ENCODE measurements around the gene RAP2B.

DNA sequence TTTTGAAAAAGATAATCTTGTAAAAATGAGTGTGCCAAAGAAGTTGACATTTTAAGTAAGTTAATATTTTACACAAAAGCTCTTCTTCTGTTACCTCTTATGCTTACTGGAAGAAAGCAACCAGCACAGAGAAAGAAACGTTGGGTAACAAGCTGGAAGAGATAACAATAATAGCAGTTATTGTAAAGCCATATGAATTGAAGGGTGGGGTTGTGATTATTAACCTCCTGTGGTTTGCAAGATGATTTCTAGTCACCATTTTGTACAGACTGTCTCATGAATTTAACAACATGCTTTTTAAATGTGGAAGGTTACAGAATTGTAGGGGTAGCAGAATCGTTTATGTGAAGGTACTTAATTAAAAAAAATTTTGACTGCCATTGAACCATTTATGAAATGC is 9.2 kb downstream of the RAP2B start:
- TF ChIP-seq, protein P1, sequence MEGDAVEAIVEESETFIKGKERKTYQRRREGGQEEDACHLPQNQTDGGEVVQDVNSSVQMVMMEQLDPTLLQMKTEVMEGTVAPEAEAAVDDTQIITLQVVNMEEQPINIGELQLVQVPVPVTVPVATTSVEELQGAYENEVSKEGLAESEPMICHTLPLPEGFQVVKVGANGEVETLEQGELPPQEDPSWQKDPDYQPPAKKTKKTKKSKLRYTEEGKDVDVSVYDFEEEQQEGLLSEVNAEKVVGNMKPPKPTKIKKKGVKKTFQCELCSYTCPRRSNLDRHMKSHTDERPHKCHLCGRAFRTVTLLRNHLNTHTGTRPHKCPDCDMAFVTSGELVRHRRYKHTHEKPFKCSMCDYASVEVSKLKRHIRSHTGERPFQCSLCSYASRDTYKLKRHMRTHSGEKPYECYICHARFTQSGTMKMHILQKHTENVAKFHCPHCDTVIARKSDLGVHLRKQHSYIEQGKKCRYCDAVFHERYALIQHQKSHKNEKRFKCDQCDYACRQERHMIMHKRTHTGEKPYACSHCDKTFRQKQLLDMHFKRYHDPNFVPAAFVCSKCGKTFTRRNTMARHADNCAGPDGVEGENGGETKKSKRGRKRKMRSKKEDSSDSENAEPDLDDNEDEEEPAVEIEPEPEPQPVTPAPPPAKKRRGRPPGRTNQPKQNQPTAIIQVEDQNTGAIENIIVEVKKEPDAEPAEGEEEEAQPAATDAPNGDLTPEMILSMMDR (conservative IDR thresholded peaks at IDR 0.05 in 1 of 2, IDR thresholded peaks at IDR 0.05 in 1 of 2; ENCODE audit: low read depth in 1 of 2, low read length in 2 of 2): no peak
- TF ChIP-seq EZH2 (IDR thresholded peaks at IDR 0.05; ENCODE audit: low read length, missing control alignments): no peak
